T-helper 9 cell (primary cell): ENCODE measurements around the gene WSB2.

ENCODE experiments used
- DNase-seq: peaks from one replicate; pipeline ENCODE4 v3.0.0-alpha.2; 2020

WSB2 gene

DNA sequence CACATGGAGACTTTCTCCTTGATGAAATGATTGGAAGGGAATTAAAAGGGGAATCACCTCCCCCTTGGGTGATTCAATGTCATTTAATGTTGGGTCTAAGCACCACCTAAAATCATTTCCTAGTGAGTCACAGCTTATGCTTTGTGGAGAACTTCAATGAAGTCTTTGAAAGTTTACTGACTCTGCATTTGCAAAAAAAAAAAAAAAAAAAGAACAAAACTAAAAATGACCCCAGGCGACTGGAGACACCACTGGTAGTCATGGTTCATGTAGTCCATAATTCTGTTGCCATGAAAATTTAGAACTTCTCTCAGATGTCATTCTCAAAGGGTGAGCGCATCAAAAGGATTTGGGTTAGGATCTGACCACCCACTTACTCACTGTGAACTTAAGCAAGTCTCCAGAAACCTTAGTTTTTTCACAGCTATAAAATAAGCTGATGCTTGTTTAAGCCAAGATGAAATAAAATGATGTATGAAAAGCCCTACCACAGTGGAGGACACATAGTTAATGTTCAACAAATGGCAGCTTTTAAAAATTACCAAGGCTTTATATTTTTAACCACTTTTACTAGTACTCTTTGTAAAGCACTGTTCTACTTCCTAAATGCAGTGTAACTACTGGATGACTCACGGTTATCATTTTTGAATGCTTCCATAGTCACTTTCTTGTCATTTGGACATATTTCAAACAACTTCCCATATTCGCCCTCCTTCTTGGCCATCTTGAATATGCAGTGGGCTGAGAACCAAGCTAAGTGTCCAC, 74.1 kb downstream of the WSB2 start:
- DNase-seq, result no peak

GRCh38 chr12:117985182-117985581, 75.8 kb downstream of the WSB2 start:
- DNase-seq, result no peak
